PC-9 (cell line): ENCODE results near the gene MAMLD1. TPM values are rescaled to one million over a fixed set of nuclear protein-coding genes. Genes with fewer than 3 reads are reported as not detected.

Source experiments
- BruUV-seq: library from RNA; stranded (reverse); fragments of 400-500 nt; replicated peaks from 2 replicates; lab custom pipeline; 2021; lab: Mats Ljungman, UMichigan
- CTCF ChIA-PET: fragments of 300-600 bp; sonication (Branson Sonifier 250); formaldehyde crosslinking; loops from one replicate; lab custom pipeline; 2022; ENCODE audit warnings: antibody characterized with exemption; lab: Charles Lee
- POLR2A ChIA-PET: fragments of 300-600 bp; sonication (Branson Sonifier 250); formaldehyde crosslinking; loops from one replicate; lab custom pipeline; 2022; ENCODE audit warnings: antibody characterized with exemption; ENCODE audit not compliant: unreplicated experiment; lab: Charles Lee
- DNase-seq, 2 experiments: peaks; one replicate each; pipeline versions ENCODE4 v3.0.0 to v3.0.0-alpha.2; 2015 to 2022; ENCODE audit warnings: mixed read lengths in 1 of 2
- H2AFZ ChIP-seq: fragments of 200-600 bp; sonication (generic); 2 replicates; pipeline ENCODE4 v1.8.1; 2017; ENCODE audit warnings: antibody characterized with exemption
- H3F3A ChIP-seq: fragments of 200-600 bp; sonication (generic); 2 replicates; pipeline ENCODE4 v1.8.1; 2017; ENCODE audit warnings: antibody characterized with exemption, mild to moderate bottlenecking, low read depth; ENCODE audit not compliant: insufficient read depth
- H3K27ac ChIP-seq: fragments of 200-600 bp; sonication (generic); 2 replicates; pipeline ENCODE4 v1.6.1; 2016; ENCODE audit warnings: mixed run types
- H3K27me3 ChIP-seq: fragments of 200-600 bp; sonication (generic); 2 replicates; pipeline ENCODE4 v1.6.1; 2016; ENCODE audit warnings: low read depth, mixed run types; ENCODE audit not compliant: insufficient read depth
- H3K36me3 ChIP-seq: fragments of 200-600 bp; sonication (generic); 2 replicates; pipeline ENCODE4 v1.6.1; 2016; ENCODE audit warnings: low read depth, mixed run types
- H3K4me1 ChIP-seq: fragments of 200-600 bp; sonication (generic); replicated peaks from 2 replicates; pipeline ENCODE4 v1.6.1; 2016; ENCODE audit warnings: mixed run types; ENCODE audit not compliant: insufficient read depth
- H3K4me2 ChIP-seq: fragments of 200-600 bp; sonication (generic); 2 replicates; pipeline ENCODE4 v1.6.1; 2017; ENCODE audit warnings: mixed run types
- H3K4me3 ChIP-seq: fragments of 200-600 bp; sonication (generic); 2 replicates; pipeline ENCODE4 v1.6.1; 2016; ENCODE audit warnings: mixed run types
- H3K79me2 ChIP-seq: fragments of 200-600 bp; sonication (generic); 2 replicates; pipeline ENCODE4 v1.6.1; 2017; ENCODE audit warnings: low read depth, mixed run types
- H3K9me2 ChIP-seq: fragments of 200-600 bp; sonication (generic); 2 replicates; pipeline ENCODE4 v1.8.1; 2017; ENCODE audit warnings: mild to moderate bottlenecking; ENCODE audit not compliant: insufficient read depth
- H3K9me3 ChIP-seq: fragments of 200-600 bp; sonication (generic); 2 replicates; pipeline ENCODE4 v1.8.1; 2016; ENCODE audit warnings: low read depth; ENCODE audit not compliant: insufficient read depth
- H4K20me1 ChIP-seq: fragments of 200-600 bp; sonication (generic); 2 replicates; pipeline ENCODE4 v1.8.1; 2017; ENCODE audit not compliant: insufficient read depth
- EZH2 ChIP-seq: fragments of 200-600 bp; sonication (generic); IDR thresholded peaks from 2 replicates; pipeline ENCODE4 v1.8.0; 2017; ENCODE audit warnings: antibody characterized with exemption, low read depth
- intact Hi-C: fragments of 100-400 bp; cut with micrococcal nuclease; formaldehyde crosslinking; loops from one replicate; pipeline ENCODE4 v1.10.0; 2022; ENCODE audit not compliant: unreplicated experiment
- total RNA-seq: library from RNA; stranded (reverse); gene quantifications from 2 replicates; pipeline ENCODE4 v1.2.3, GENCODE V29; 2021
- TF ChIP-seq, protein P1 (sequence below): fragments of 200-600 bp; sonication (generic); conservative IDR thresholded peaks from 2 replicates; pipeline ENCODE4 v1.6.1; 2017; ENCODE audit warnings: mixed run types, antibody characterized with exemption, mild to moderate bottlenecking, moderate library complexity

MAMLD1 gene
- total RNA-seq, 1 experiment from 2014 or later = 2.5 TPM

DNA sequence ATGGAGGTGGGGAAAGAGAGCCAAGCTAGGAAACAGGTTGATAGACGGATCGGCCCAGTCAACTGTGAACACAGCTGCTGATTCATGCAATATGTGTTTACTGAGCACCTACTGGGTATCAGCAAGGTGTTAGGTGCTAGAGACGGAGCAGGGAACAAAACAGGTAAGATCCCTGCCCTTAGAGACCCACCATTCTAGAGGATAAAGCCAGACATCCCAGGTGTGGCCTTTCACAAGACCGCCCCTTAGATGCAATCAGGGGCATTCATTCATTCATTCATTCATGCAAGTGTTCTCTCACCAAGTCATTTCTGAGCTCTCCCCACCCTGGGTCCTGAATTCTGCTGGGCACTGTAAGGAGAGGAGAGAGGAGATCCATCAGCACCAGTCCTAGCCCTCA is 185.1 kb downstream of the MAMLD1 start:
- Histone ChIP-seq H3F3A (no peaks in the 10 kb centered on the region), H3K9me3 (no peaks in the 10 kb centered on the region), H3K4me3 (no peak overlapping the region; the same call in 1 of the 2 replicates), H3K36me3 (no peaks in the 10 kb centered on the region), H3K79me2 (no peaks in the 10 kb centered on the region), H3K4me2 (peak overlapping the region; percentile 78), H3K27ac (no peak overlapping the region), H3K27me3 (no peaks in the 10 kb centered on the region), H3K4me1 (no peaks in the 10 kb centered on the region), H3K9me2 (no peaks in the 10 kb centered on the region), H4K20me1 (no peaks in the 10 kb centered on the region), H2AFZ (peak overlapping the region; percentile 76; the same call in 1 of the 2 replicates)
- CTCF ChIA-PET = interaction anchor here (0.6 kb wide), 2 partner anchors 62 to 85 kb away, joined by 3 to 4 read pairs; no protein-coding TSS in a partner anchor
- POLR2A ChIA-PET = no interaction called here
- intact Hi-C loops = no loop called here
- BruUV-seq = no TSS peak
- no peak for TF ChIP-seq EZH2
- TF ChIP-seq, protein P1, sequence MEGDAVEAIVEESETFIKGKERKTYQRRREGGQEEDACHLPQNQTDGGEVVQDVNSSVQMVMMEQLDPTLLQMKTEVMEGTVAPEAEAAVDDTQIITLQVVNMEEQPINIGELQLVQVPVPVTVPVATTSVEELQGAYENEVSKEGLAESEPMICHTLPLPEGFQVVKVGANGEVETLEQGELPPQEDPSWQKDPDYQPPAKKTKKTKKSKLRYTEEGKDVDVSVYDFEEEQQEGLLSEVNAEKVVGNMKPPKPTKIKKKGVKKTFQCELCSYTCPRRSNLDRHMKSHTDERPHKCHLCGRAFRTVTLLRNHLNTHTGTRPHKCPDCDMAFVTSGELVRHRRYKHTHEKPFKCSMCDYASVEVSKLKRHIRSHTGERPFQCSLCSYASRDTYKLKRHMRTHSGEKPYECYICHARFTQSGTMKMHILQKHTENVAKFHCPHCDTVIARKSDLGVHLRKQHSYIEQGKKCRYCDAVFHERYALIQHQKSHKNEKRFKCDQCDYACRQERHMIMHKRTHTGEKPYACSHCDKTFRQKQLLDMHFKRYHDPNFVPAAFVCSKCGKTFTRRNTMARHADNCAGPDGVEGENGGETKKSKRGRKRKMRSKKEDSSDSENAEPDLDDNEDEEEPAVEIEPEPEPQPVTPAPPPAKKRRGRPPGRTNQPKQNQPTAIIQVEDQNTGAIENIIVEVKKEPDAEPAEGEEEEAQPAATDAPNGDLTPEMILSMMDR = no peak
- DNase-seq = no peak

DNA sequence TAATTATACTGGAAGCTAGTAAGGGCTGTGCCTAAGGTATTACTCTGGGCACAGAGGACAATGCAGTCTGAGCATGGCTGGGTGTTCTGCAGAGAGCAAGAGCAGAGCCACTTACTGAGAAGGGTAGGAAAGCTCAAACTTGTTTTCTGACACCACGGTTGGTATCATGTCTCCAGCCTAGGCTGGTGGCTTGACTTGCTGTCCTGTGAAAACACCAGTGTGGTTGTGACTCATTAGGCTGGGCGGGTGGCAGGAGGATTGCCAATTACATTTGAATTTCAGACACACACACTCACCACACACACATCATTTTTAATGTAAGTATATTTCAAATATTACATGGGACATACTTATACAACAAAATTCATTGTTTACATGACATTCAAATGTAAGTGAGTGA is 185.6 kb downstream of the MAMLD1 start:
- no peak overlapping the region for H2AFZ ChIP-seq
- no peaks in the 10 kb centered on the region for H3K27me3 ChIP-seq
- no peak overlapping the region for H3K4me3 ChIP-seq
- CTCF ChIA-PET = interaction anchor here (0.6 kb wide), 2 partner anchors 62 to 85 kb away, joined by 3 to 4 read pairs; no protein-coding TSS in a partner anchor
- H3F3A ChIP-seq = no peaks in the 10 kb centered on the region
- BruUV-seq = no TSS peak
- no peak overlapping the region for H3K4me2 ChIP-seq
- H3K4me1 ChIP-seq = no peaks in the 10 kb centered on the region
- no peaks in the 10 kb centered on the region for H4K20me1 ChIP-seq
- POLR2A ChIA-PET = no interaction called here
- no peak for TF ChIP-seq EZH2
- TF ChIP-seq, protein P1 = no peak
- DNase-seq = peak in 1 of 2 experiments; percentile 8
- no peaks in the 10 kb centered on the region for H3K36me3 ChIP-seq
- no peaks in the 10 kb centered on the region for H3K79me2 ChIP-seq
- H3K9me3 ChIP-seq = no peaks in the 10 kb centered on the region
- intact Hi-C loops = no loop called here
- H3K27ac ChIP-seq = no peak overlapping the region
- no peaks in the 10 kb centered on the region for H3K9me2 ChIP-seq

DNA sequence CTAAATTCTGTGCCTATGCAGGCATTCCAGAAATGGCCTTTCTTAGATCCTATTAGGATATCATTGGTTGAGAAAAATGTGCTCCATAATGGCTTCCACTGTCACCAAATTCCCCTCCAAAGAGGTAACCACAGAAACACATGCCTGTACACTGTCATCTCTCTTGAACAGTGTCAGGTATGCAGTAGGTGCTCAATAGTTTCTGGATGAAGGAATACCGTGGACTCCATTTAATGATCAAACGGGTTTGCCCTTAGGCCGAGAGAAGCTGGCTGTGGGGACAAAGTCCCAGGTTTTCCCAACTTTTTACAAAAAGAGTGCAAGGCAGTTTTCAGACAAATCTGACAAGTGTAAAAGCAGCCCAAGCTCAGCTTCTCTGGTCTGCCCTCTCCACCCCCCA is 188.8 kb downstream of the MAMLD1 start:
- CTCF ChIA-PET = no interaction called here
- BruUV-seq = no TSS peak
- H3K9me3 ChIP-seq = peaks cover 3% of the 10 kb centered on the region; the same call in 1 of the 2 replicates
- H3K4me2 ChIP-seq = no peak overlapping the region
- H3K27me3 ChIP-seq = no peaks in the 10 kb centered on the region
- H3K4me1 ChIP-seq = no peaks in the 10 kb centered on the region
- no peaks in the 10 kb centered on the region for H3K9me2 ChIP-seq
- no peaks in the 10 kb centered on the region for H4K20me1 ChIP-seq
- H3K36me3 ChIP-seq = no peaks in the 10 kb centered on the region
- no peaks in the 10 kb centered on the region for H3F3A ChIP-seq
- POLR2A ChIA-PET = no interaction called here
- H3K4me3 ChIP-seq = no peak overlapping the region
- DNase-seq = no peak
- H3K27ac ChIP-seq = no peak overlapping the region
- no peaks in the 10 kb centered on the region for H3K79me2 ChIP-seq
- no peak overlapping the region for H2AFZ ChIP-seq
- TF ChIP-seq, protein P1 = no peak
- TF ChIP-seq EZH2 = no peak
- intact Hi-C loops = no loop called here
